GM19099 (cell line): ENCODE results near the gene HOXD3.

Experiments
- POLR2A ChIP-seq: IDR thresholded peaks from 3 replicates; pipeline ENCODE4 v1.6.1; 2011; ENCODE audit warnings: low read depth; ENCODE audit not compliant: insufficient read length; ENCODE audit errors: extremely low read depth

Gene HOXD3

DNA sequence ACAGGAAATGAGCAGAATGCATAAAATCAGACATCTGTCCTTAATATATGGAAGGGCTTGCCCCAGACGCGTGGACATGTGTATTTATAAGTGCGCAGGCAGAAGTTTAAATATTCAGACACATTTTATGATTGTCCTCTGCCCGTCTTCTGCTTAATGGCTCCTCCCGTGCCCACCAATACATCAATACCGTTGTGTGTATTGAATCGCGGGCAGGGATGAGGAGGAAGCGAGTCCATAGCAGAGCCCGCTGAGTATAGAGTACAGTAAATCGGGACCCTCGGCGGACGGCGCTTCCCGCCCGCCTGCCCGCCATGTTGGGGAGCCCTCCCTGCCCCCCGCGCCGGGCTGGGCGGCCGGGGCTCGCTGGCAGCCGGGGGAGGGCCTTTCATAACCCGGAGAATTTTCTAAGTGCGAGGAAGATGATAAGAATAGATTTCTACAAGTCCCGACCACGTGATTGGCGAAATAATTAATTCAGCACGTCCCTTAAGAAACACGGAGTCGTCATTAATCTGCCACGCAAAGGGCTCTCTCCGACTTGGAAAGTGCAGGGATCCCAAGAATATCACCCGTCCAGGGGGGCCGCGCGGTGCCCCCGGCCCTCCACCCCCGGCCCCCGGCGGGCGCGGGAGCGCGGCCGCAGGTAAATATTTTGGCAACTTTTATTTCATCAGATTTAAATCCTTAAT is at the start of gene HOXD3:
Gene HOXD3, plus strand, starts transcription at position 501 of the 692 bp plus-strand sequence. CDS start 11,808 bp downstream, outside the sequence.
- no peak for TF ChIP-seq POLR2A

DNA sequence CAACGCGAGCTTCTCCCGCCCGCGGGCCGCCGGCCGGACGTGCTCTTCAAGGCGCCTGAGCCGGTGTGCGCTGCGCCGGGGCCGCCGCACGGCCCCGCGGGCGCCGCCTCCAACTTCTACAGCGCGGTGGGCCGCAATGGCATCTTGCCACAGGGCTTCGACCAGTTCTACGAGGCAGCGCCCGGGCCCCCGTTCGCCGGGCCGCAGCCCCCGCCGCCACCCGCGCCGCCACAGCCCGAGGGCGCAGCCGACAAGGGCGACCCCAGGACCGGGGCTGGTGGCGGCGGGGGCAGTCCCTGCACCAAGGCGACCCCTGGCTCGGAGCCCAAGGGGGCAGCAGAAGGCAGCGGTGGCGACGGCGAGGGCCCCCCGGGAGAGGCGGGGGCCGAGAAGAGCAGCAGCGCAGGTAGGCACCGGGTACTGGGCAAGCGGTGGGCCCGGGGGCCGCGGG is 49.4 kb upstream of the HOXD3 start:
- TF ChIP-seq POLR2A: no peak

DNA sequence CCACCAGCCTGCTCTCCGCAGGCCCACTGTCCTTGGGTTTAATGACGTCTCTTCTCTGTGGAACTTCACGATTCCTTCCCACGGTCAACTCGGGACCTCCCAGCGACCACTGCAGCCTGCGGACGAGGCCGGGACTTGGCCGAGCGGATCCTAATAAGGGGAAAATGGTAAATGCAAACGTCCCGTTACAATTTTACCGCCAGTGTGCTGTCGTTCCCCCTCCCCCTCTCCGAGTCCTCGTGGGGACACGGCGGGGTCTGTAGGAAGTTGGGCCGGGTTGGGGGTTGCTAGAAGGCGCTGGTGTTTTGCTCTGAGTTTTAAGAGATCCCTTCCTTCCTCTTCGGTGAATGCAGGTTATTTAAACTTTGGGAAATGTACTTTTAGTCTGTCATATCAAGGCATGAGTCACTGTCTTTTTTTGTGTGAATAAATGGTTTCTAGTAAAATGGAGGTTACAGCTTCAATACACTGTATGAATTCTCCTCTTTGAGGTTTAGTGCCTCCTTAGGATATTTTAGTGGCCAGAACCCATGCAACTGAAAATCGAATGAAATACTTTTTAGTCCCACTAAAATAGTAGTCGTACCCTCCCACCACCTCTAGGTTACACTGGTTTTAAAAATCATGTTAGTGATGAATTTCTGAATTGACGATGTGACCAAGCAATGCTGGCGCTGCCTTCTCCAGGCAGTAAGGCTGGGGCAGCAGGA is 47.8 kb upstream of the HOXD3 start:
- no peak for TF ChIP-seq POLR2A

DNA sequence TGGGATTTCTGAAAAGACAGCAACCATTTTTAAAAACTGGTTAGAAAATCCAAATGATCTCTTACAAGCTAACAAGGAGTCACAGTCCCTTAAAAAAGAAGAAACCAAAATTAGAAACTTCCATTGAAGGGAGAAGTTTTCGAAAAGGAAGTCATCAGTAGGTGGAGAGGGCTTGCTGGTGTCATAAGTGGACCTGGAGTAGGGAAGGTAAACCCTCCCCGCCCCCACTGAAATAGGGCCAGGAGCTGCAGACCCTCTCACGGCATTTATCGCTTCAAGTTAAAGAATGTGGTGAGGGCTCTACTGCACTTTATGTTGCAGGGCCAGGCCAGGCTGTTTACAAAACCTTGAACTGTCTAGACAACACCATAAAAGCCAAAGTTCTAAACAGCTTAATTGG is 47.2 kb upstream of the HOXD3 start:
- no peak for TF ChIP-seq POLR2A

DNA sequence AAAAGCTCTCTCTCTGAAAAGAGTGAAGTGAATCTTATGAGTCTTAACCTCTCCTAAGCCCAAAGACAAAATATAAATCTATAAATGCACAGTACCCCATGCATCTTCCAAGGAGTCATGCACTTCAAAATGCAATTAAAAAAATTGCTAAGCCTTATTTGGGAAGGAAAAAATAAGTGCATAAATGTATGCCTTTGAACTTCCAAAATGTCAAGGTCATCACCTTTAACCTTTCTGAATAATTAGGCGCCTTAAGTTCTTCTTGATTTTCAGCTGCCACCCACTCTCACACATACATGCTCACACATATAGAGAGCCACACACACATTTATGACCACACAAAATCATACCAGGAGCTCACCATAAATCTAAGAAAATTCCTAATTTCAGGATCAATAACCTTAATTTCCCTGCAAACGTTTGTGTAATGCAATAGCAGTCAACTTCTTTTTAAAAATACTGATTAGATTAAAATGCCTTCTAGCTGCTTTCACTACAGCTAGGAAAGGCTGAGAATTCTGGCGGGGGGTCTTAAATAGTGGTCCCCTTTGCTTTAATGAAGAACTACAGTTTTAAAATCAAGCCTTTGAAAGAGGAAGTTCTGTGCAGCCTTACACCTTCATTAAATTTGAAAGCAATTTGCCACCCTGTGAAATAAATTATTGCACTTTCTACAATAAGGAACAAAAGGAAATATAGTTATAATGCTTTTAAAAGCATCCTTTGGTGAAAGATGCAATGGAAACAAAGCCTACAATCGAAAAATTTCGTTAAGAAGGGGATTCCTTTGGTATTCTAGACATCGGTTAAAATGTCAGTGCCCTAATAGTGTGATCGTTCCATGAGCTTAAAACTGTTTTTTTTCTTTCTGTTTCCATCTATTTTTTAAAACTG is 46.4 kb upstream of the HOXD3 start:
- no peak for TF ChIP-seq POLR2A

DNA sequence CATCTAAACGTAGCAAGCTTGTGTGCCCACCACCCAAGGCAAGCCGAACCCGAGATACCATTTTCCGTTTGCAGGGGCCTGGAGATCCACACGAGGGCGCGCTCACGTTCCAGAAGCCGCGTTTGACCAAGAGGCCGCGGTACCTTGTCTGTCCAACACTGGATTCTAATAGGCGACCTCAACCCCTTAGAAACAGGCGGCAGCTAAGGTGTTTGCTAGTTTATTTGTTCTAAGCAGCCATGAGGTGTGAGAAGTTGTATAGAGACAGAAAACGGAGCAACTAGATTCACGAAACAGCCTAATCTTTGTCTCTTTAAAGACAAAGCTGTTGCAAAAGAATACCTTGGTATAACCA is 45.8 kb upstream of the HOXD3 start:
- no peak for TF ChIP-seq POLR2A

DNA sequence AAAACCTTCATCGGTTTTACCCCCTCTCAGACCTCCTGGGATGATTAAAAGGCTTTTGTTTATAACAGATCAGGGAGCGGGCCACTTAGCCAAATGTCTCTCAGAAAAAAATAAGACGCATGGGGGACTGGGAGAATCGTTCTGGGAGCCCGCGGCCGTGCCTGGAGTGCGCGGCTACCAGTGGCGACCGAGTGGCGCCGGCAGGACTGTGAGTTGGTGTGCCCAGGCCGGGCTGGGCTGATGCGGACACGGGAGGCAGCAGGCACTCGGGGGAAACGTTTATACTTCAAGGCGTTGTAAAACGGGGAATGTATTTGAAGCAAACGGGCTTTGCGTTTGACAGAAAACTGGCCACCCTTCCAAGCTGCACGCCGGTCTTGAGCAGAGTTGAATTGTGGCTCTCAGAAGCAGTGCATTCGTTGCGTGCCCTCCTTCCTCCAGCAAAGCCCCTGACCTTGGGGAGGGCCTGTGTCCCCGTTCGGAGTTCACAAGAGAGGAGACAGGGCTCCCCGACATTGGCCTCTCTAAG is 45.2 kb upstream of the HOXD3 start:
- TF ChIP-seq POLR2A: no peak

DNA sequence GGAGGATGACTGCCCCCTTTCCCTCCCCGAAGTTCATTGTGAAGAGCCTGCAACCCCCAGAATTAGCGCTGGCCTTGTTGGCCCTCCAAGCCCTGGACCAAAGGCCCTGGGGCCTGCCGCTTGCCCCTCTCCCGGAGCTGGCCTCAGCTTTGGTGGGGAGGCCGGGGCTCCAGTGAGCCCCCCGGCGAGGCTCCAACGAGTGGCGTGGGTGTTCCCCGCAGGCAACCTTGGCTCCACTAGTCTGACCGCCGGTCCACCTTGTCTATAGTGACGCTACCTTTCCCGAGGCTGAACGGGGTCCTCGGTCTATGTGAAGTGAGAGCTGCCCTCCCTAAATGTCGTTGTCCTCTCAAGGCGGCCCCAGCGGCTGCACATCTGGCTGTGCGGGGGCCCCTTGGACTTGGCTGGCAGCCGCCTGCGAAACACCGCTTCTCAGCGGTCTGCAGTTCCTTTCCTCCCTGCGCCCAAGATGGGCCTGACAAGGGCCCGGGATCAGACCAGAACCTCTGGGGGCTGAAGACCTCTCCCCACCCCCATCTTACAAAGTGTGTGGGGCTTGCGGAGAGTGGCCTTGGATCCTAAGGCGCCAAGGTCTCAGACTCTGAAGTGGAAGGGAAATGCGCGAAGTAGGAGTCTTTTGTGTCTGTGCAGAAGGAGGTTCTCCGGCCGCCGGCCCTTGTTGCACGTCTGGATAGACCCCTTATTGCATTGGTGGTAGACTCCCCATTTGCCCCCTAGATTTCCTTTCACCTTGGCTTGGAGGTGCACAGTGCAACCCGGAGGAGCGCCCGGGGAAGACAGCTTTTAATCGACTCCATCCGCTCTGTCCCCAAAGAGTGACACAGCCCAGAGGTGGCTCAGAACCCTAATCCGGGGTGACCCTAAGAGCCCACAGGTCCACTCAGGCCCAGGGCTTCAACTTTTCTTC is 44.5 kb upstream of the HOXD3 start:
- no peak for TF ChIP-seq POLR2A

DNA sequence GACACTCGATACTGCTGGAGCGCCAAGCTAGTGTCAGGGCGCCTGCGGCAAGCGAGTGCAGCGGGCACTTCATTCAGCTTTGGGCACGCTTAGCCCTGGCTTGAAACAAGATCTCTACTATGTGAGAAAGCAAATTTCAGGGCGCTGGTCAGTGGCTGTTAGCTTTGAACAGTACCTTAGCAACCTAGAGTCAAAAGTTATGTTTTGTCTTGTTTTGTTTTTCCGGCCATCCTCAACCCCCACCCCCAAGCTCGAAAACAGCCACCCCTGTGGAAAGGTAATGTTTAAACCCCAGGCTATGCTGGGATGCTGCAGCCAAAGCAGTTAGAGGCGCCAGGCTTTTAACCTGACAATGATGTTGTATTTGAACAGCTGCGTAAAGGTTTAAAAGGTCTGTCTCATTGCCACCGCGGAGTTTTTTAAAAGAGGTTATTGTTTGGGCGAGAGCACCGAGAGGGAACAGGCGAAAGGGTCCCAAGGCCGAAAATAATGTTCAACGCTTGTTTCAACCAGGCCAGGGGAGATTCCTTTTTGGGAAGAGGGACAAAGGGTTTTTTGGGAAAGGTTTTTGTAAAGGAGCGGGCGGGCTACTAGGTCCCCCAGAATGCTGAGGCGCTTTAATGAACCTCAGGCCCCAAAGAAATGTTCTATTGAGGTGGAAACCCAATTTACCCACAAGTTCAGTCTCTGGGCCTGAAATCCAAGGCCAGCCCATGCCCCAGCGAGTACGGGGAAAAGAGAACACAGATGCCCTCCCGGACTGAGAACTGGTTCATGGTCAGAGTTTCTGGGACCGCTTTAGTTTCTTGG is 42.8 kb upstream of the HOXD3 start:
- TF ChIP-seq POLR2A: no peak

DNA sequence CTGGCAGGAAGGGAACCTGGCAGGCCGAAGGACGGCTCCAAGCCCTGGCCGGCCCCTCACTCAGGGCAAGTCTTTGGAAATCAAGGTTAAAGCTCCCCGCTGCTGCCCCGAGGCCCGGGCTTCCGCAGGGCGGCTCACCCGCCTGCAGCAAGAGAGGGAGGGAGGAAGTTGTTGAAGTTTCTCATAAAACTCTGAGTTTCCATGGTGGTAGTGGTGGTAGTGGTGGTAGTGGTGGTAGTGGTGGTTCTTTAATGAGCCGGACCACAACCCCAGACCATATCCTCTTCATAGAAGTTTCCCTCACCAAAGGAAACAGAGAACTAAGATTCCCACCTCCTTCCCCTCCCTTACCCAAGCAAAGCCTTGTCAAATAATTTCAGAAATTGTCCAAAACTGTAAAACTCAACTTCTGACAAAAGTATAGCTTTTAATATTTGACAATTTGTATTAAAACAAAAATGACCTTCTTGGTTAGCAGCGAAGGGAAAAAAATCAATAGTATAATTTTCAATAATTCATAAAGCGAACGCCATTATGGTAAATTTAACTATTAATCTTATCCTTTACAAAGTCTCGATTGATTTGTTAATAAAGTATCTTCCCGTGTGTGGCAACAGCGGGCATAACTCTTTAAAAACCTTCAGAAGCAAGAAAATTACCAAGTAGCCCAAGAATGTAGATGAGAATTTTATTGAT is 42.0 kb upstream of the HOXD3 start:
- TF ChIP-seq POLR2A: no peak

DNA sequence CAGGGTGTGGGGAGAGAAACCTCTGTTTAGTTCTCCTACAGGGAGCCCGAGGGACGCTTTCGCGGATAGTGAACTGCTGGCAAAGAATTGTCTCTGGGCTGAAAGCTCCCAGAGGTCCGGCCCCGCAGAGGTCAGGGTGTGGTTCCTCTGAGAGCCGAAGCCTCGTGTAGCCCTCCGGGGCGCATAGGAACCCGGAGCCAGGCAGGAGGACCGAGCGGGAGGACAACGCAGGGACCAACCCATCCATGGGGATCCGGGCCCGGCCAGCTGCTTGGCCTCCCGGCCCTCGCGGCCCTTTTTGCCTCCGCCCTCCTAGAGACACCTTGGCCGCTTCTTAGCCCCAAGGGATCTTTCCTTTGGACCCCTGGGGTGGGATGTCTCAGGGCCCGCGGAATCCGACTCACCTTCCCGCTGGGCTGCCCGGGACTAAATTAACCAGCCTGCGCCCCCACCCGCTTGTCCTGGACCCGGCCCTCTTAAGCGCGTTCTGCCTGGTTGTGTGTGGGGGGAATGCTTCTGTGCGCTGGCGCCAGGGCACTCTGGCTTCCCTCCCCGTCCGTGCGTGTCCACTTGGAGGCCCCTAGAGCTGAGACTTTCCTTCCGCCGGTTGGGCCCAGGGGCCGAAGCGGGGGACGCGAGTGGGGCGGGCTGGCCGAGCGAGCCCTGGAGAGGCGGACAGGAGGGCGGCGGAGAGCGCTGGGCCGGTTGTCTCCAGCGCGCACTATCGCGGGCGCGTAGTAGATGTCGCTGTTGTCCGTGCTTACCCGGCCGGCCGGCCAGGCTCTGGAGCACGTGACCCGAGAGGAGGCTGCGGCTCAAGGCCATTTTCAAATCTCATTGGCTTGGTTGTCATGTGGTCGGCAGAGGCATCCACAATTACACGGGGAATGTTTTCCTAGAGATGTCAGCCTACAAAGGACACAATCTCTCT is 41.0 kb upstream of the HOXD3 start, which contains the start of gene HOXD10:
Gene HOXD10, plus strand, starts transcription at position 896 of the 931 bp plus-strand sequence. CDS start 56 bp downstream, outside the sequence.
- no peak for TF ChIP-seq POLR2A
